Testis (tissue), 3 donors: ENCODE results near the gene KRT10. TPM values are rescaled to one million over a fixed set of nuclear protein-coding genes. Genes with fewer than 3 reads are reported as not detected.

ENCODE experiments used
- DNase-seq: peaks from one replicate; pipeline ENCODE4 v3.0.0-alpha.2; 2019
- H3K27ac ChIP-seq, 2 donors: fragments of 200-600 bp; sonication (generic); one replicate each; pipeline ENCODE4 v1.5.1; 2019
- H3K27me3 ChIP-seq: fragments of 200-600 bp; sonication (generic); one replicate; pipeline ENCODE4 v1.5.1; 2019
- H3K36me3 ChIP-seq: fragments of 200-600 bp; sonication (generic); one replicate; pipeline ENCODE4 v1.5.1; 2017; ENCODE audit warnings: low read depth; ENCODE audit errors: missing control alignments
- H3K4me1 ChIP-seq: fragments of 200-600 bp; sonication (generic); one replicate; pipeline ENCODE4 v1.5.1; 2019
- H3K4me3 ChIP-seq, 2 donors: fragments of 200-600 bp; sonication (generic); one replicate each; pipeline ENCODE4 v1.5.1; 2017 to 2019
- H3K9me3 ChIP-seq: fragments of 200-600 bp; sonication (generic); one replicate; pipeline ENCODE4 v1.5.1; 2017
- CTCF ChIP-seq, 3 experiments: fragments of 450-650 bp in 2 of 3; fragments of 200-600 bp in 1 of 3; sonication (generic) in 1 of 3; IDR thresholded peaks; one replicate each; pipeline ENCODE4 v1.5.1; 2016 to 2019; ENCODE audit warnings: antibody characterized with exemption in 3 of 3, mild to moderate bottlenecking in 2 of 3, moderate library complexity in 1 of 3
- POLR2A ChIP-seq: fragments of 450-650 bp; IDR thresholded peaks from one replicate; pipeline ENCODE4 v1.6.1; 2017; ENCODE audit warnings: antibody characterized with exemption, mild to moderate bottlenecking, moderate library complexity
- WGBS, 2 donors: methylation state at CpG; one replicate each; pipeline ENCODE4 v1.1.5; 2018; 5-methylcytosine and 5-hydroxymethylcytosine counted together
- intact Hi-C: fragments of 100-400 bp; cut with DNase I; formaldehyde crosslinking; loops from one replicate; pipeline ENCODE4 v1.15.1; 2023; ENCODE audit warnings: low total_unique reads
- polyA plus RNA-seq: library from polyadenylated mRNA; stranded (reverse); fragments of 350-450 nt; fragmentation: Illumina TruSeq; extraction: RNeasy Lipid Tissue Mini Kit (QIAGEN cat#74804); gene quantifications from one replicate; pipeline ENCODE4 v1.2.3, GENCODE V29; 2014; ENCODE audit warnings: low read depth, low replicate concordance; ENCODE audit not compliant: insufficient read depth
- total RNA-seq, 2 donors: library from RNA; depleted of rRNA; stranded (reverse); fragments of >200 nt; gene quantifications; one replicate each; pipeline ENCODE4 v1.2.3, GENCODE V29; 2016

Gene KRT10
- total and polyA plus RNA-seq, 3 donors from 2014 or later = 22.1 to 69.4 (median 25.8) TPM

- Histone ChIP-seq H3K27ac (no peak overlapping the region), H3K4me3 (no peak overlapping the region), H3K4me1 (no peaks in the 10 kb centered on the region), H3K36me3 (no peaks in the 10 kb centered on the region), H3K9me3 (no peaks in the 10 kb centered on the region), H3K27me3 (no peaks in the 10 kb centered on the region)
- DNase-seq = no peak
- intact Hi-C loops = no loop called here
- 58 to 60% methylated on average over 6 of the region's 6 CpGs for WGBS, 2 donors
- TF ChIP-seq CTCF (IDR thresholded peaks at IDR 0.05) = no peak
- no peak for TF ChIP-seq POLR2A
Observed at GRCh38 chr17:40854175-40854814, 31.9 kb upstream of the KRT10 start.

- H3K27me3 ChIP-seq = no peaks in the 10 kb centered on the region
- H3K27ac ChIP-seq = no peak overlapping the region
- no peaks in the 10 kb centered on the region for H3K36me3 ChIP-seq
- intact Hi-C loops = no loop called here
- no peaks in the 10 kb centered on the region for H3K9me3 ChIP-seq
- no peak overlapping the region for H3K4me3 ChIP-seq
- TF ChIP-seq POLR2A (no peak), CTCF (IDR thresholded peaks at IDR 0.05) (no peak)
- WGBS, 2 donors = 63 to 85% methylated on average over 1 of the region's 1 CpG
- no peak for DNase-seq
- no peaks in the 10 kb centered on the region for H3K4me1 ChIP-seq
Observed at GRCh38 chr17:40852364-40852763, 29.9 kb upstream of the KRT10 start.

- 90 to 91% methylated on average over 3 of the region's 3 CpGs for WGBS, 2 donors
- Histone ChIP-seq H3K4me1 (no peaks in the 10 kb centered on the region), H3K27me3 (no peaks in the 10 kb centered on the region), H3K9me3 (no peaks in the 10 kb centered on the region), H3K36me3 (no peaks in the 10 kb centered on the region), H3K27ac (no peak overlapping the region), H3K4me3 (no peak overlapping the region)
- TF ChIP-seq POLR2A = no peak
- TF ChIP-seq CTCF (IDR thresholded peaks at IDR 0.05) = no peak
- no peak for DNase-seq
- intact Hi-C loops = no loop called here
Observed at GRCh38 chr17:40850293-40850972, 28.0 kb upstream of the KRT10 start.

- H3K4me1 ChIP-seq = peaks cover 4% of the 10 kb centered on the region
- no peaks in the 10 kb centered on the region for H3K36me3 ChIP-seq
- intact Hi-C loops = no loop called here
- no peaks in the 10 kb centered on the region for H3K27me3 ChIP-seq
- 78 to 80% methylated on average over 4 of the region's 4 CpGs for WGBS, 2 donors
- no peaks in the 10 kb centered on the region for H3K9me3 ChIP-seq
- no peak for DNase-seq
- no peak overlapping the region for H3K27ac ChIP-seq
- H3K4me3 ChIP-seq = no peak overlapping the region
- TF ChIP-seq POLR2A = no peak
- TF ChIP-seq CTCF (IDR thresholded peaks at IDR 0.05) = no peak
Observed at GRCh38 chr17:40849723-40850122, 27.3 kb upstream of the KRT10 start.
